ENCODE data around the gene RAPGEF2.

- TF ChIP-seq YY1 (IDR thresholded peaks at IDR 0.05; ENCODE audit: insufficient read depth, insufficient read length), result no peak
- TF ChIP-seq SUZ12 (IDR thresholded peaks at IDR 0.05; ENCODE audit: extremely low read depth, insufficient read depth, insufficient read length), result no peak
- no peak for TF ChIP-seq ZNF274 (IDR thresholded peaks at IDR 0.05; ENCODE audit: low read depth, low read length)
These were observed 193.2 kb downstream of the RAPGEF2 start for GRCh38 chr4:159296061-159296460.
